ENCODE measurements around the gene TAOK3.

DNA sequence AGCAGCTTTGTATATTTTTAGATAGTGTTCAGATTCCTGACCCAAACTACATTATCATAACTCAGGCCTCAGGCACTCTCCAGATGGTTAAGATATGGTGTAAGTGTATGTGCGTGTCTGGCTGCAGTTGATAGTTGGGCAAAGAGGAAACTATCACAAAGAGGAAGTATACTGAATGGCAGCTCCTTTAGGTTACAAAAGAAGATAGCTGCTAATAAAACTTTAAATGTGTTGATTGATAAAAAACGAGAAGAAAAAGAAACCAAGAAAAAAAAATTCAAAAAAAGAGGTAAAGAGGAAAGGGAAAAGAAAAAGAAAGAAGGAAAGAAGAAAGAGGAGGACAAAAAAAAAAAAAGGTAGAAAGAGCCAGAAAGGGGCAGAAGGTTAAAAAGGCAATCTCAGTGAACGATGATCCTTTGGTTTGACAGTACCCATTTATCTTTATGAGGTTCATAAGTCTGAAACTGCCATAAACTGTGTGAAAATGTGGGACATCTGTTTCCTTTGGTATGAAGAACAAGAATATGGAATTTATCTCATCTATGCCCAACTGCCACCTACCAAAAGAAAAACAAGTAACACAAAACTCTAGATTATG lies 42.2 kb downstream of the TAOK3 start:
- TF ChIP-seq, protein P1, sequence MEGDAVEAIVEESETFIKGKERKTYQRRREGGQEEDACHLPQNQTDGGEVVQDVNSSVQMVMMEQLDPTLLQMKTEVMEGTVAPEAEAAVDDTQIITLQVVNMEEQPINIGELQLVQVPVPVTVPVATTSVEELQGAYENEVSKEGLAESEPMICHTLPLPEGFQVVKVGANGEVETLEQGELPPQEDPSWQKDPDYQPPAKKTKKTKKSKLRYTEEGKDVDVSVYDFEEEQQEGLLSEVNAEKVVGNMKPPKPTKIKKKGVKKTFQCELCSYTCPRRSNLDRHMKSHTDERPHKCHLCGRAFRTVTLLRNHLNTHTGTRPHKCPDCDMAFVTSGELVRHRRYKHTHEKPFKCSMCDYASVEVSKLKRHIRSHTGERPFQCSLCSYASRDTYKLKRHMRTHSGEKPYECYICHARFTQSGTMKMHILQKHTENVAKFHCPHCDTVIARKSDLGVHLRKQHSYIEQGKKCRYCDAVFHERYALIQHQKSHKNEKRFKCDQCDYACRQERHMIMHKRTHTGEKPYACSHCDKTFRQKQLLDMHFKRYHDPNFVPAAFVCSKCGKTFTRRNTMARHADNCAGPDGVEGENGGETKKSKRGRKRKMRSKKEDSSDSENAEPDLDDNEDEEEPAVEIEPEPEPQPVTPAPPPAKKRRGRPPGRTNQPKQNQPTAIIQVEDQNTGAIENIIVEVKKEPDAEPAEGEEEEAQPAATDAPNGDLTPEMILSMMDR (IDR thresholded peaks at IDR 0.05): no peak
- no peak for TF ChIP-seq POLR2A (IDR thresholded peaks at IDR 0.05)

Data from Peyer's patch (tissue), 4 donors.